SK-N-SH (cell line): Measurements from ENCODE around the gene CIC. TPM values are rescaled to one million over a fixed set of nuclear protein-coding genes. Genes with fewer than 3 reads are reported as not detected.

Experiments used
- CTCF ChIA-PET: fragments of 300-600, 350-600 bp; formaldehyde crosslinking; extraction: SDS; loops from one replicate; lab custom pipeline; 2021; lab: Yijun Ruan, JAX
- POLR2A ChIA-PET: fragments of 350-600 bp; sonication (Branson Sonifier 250); formaldehyde crosslinking; extraction: SDS; loops from one replicate; lab custom pipeline; 2020; ENCODE audit warnings: antibody characterized with exemption, inconsistent platforms; lab: Yijun Ruan, JAX
- DNase-seq: peaks from one replicate; pipeline ENCODE4 v3.0.0; 2012
- H2AFZ ChIP-seq: fragments of 200-600 bp; sonication (generic); 2 replicates; pipeline ENCODE4 v1.8.1; 2016; ENCODE audit warnings: antibody characterized with exemption, mild to moderate bottlenecking, low read depth
- H3F3A ChIP-seq: fragments of 200-600 bp; sonication (generic); replicated peaks from 2 replicates; pipeline ENCODE3; 2016; ENCODE audit warnings: antibody characterized with exemption, mild to moderate bottlenecking; ENCODE audit not compliant: insufficient read depth
- H3K27ac ChIP-seq, 2 experiments: fragments of 200-500 bp in 1 of 2; fragments of 200-600 bp in 1 of 2; sonication (Bioruptor generic) in 1 of 2; sonication (generic), shearing (Covaris generic) in 1 of 2; 2 replicates each; pipeline versions ENCODE4 v1.5.1 to v1.6.1; 2014 to 2016; ENCODE audit warnings: low read depth in 2 of 2, inconsistent platforms in 1 of 2, low read length in 1 of 2, mild to moderate bottlenecking in 1 of 2, mixed read lengths in 1 of 2
- H3K27me3 ChIP-seq: fragments of 200-600 bp; sonication (generic), shearing (Covaris generic); 2 replicates; pipeline ENCODE4 v1.6.1; 2016; ENCODE audit warnings: mixed run types; ENCODE audit not compliant: insufficient read depth
- H3K36me3 ChIP-seq, 2 experiments: fragments of 200-500 bp in 1 of 2; fragments of 200-600 bp in 1 of 2; sonication (Bioruptor generic) in 1 of 2; sonication (generic) in 1 of 2; replicated peaks in 1 of 2; 2 replicates each; pipeline versions ENCODE3 to v1.5.1; 2014 to 2016; ENCODE audit warnings: low read length in 1 of 2, mild to moderate bottlenecking in 1 of 2; ENCODE audit not compliant: insufficient read depth in 2 of 2, control insufficient read depth in 1 of 2
- H3K4me1 ChIP-seq, 2 experiments: fragments of 200-500 bp in 1 of 2; fragments of 200-600 bp in 1 of 2; sonication (Bioruptor generic) in 1 of 2; sonication (generic), shearing (Covaris generic) in 1 of 2; 2 replicates each; pipeline versions ENCODE4 v1.5.1 to v1.6.1; 2014 to 2016; ENCODE audit warnings: low read depth in 1 of 2, low read length in 1 of 2, mixed run types in 1 of 2; ENCODE audit not compliant: insufficient read depth in 2 of 2, control insufficient read depth in 1 of 2
- H3K4me2 ChIP-seq: fragments of 200-600 bp; sonication (generic), shearing (Covaris generic); 2 replicates; pipeline ENCODE4 v1.6.1; 2017; ENCODE audit warnings: mixed run types
- H3K4me3 ChIP-seq, 2 experiments: fragments of 200-500 bp in 1 of 2; fragments of 200-600 bp in 1 of 2; sonication (Bioruptor generic) in 1 of 2; sonication (generic), shearing (Covaris generic) in 1 of 2; 2 replicates each; pipeline versions ENCODE4 v1.5.1 to v1.8.1; 2014 to 2016; ENCODE audit warnings: low read depth in 2 of 2, inconsistent platforms in 1 of 2, low read length in 1 of 2, mild to moderate bottlenecking in 1 of 2, mixed read lengths in 1 of 2, moderate library complexity in 1 of 2
- H3K79me2 ChIP-seq: fragments of 200-600 bp; sonication (generic); 2 replicates; pipeline ENCODE4 v1.8.1; 2017; ENCODE audit warnings: mild to moderate bottlenecking; ENCODE audit not compliant: insufficient read depth
- H3K9ac ChIP-seq: fragments of 200-600 bp; sonication (generic); 2 replicates; pipeline ENCODE4 v1.6.1; 2017; ENCODE audit warnings: mixed run types
- H3K9me2 ChIP-seq: fragments of 200-600 bp; sonication (generic); 2 replicates; pipeline ENCODE4 v1.6.1; 2017; ENCODE audit warnings: mixed run types
- H3K9me3 ChIP-seq: fragments of 200-600 bp; sonication (generic); 2 replicates; pipeline ENCODE4 v1.6.1; 2017; ENCODE audit warnings: mixed run types, mild to moderate bottlenecking, moderate library complexity
- H4K20me1 ChIP-seq: fragments of 200-600 bp; sonication (generic); 2 replicates; pipeline ENCODE4 v1.6.1; 2017; ENCODE audit warnings: mild to moderate bottlenecking, mixed run types; ENCODE audit not compliant: insufficient read depth
- CHD2 ChIP-seq: fragments of 150-350 bp; IDR thresholded peaks from 2 replicates; pipeline ENCODE4 v1.6.1; 2018; ENCODE audit warnings: low read length; ENCODE audit not compliant: partially characterized antibody
- CTCF ChIP-seq: fragments of 200-600 bp; sonication (generic); IDR thresholded peaks from 2 replicates; pipeline ENCODE4 v1.6.1; 2017; ENCODE audit warnings: antibody characterized with exemption, mild to moderate bottlenecking, moderate library complexity
- ELF1 ChIP-seq: IDR thresholded peaks from 2 replicates; pipeline ENCODE4 v1.4.0; 2012
- EP300 ChIP-seq, 2 experiments: IDR thresholded peaks; 2 replicates each; pipeline versions ENCODE4 v1.4.0 to v1.6.1; 2012; ENCODE audit warnings: borderline replicate concordance in 1 of 2, low read depth in 1 of 2, low read length in 1 of 2
- FOSL2 ChIP-seq: IDR thresholded peaks from 2 replicates; pipeline ENCODE4 v1.4.0; 2012; ENCODE audit warnings: low read depth, mild to moderate bottlenecking, moderate library complexity, borderline replicate concordance
- FOXJ3 ChIP-seq: sonication (generic); formaldehyde crosslinking; IDR thresholded peaks from 2 replicates; pipeline ENCODE4 v1.5.1; 2020; ENCODE audit warnings: mild to moderate bottlenecking, missing genetic modification reagents
- GABPA ChIP-seq: IDR thresholded peaks from 2 replicates; pipeline ENCODE4 v1.4.0; 2012; ENCODE audit warnings: low read depth, mild to moderate bottlenecking
- IRF3 ChIP-seq: fragments of 150-350 bp; IDR thresholded peaks from 2 replicates; pipeline ENCODE4 v1.6.1; 2016; ENCODE audit warnings: mild to moderate bottlenecking, low read depth, low read length
- NRF1 ChIP-seq: IDR thresholded peaks from 2 replicates; pipeline ENCODE4 v1.6.1; 2012; ENCODE audit warnings: low read depth, mild to moderate bottlenecking, low read length
- PBX3 ChIP-seq: IDR thresholded peaks from 2 replicates; pipeline ENCODE4; 2012
- POLR2AphosphoS5 ChIP-seq: IDR thresholded peaks from 2 replicates; pipeline ENCODE4 v1.6.1; 2012; ENCODE audit warnings: low read depth, low read length
- RAD21 ChIP-seq: IDR thresholded peaks from 2 replicates; pipeline ENCODE4 v1.6.1; 2012; ENCODE audit warnings: mild to moderate bottlenecking, low read length
- SIN3A ChIP-seq: IDR thresholded peaks from 2 replicates; pipeline ENCODE4 v1.6.1; 2012; ENCODE audit warnings: low read depth, mild to moderate bottlenecking, low read length, moderate library complexity, borderline replicate concordance
- TAF1 ChIP-seq: IDR thresholded peaks from 2 replicates; pipeline ENCODE4 v1.6.1; 2012; ENCODE audit warnings: low read depth, mild to moderate bottlenecking, low read length, moderate library complexity, borderline replicate concordance
- TEAD4 ChIP-seq: IDR thresholded peaks from 2 replicates; pipeline ENCODE4 v1.4.0; 2012; ENCODE audit warnings: mild to moderate bottlenecking, borderline replicate concordance; ENCODE audit not compliant: insufficient read depth
- WGBS: methylation state at CpG from one replicate; pipeline ENCODE4 v1.1.6; 2017; ENCODE audit warnings: low lambda C conversion rate; 5-methylcytosine and 5-hydroxymethylcytosine counted together
- polyA plus RNA-seq, 3 experiments: library from polyadenylated mRNA; depleted of rRNA; stranded (reverse); fragments of >200 nt; gene quantifications; 2 replicates each; pipeline ENCODE4 v1.2.3, GENCODE V29; 2012
- TF ChIP-seq, protein P1 (sequence below): IDR thresholded peaks from 2 replicates; pipeline ENCODE4 v1.4.0; 2012; ENCODE audit warnings: low read depth, borderline replicate concordance
- TF ChIP-seq, protein P2 (sequence below): IDR thresholded peaks from 2 replicates; pipeline ENCODE4 v1.4.0; 2012; ENCODE audit warnings: low read depth

Gene CIC
- polyA plus RNA-seq, 1 of the 3 experiments (the other 2 are of a cell fraction) = 16.9 TPM

- Histone ChIP-seq H3K79me2 (peaks cover 47% of the 10 kb centered on the region), H3K4me3 (peak overlapping the region; percentile 88 to 95), H4K20me1 (peaks cover 24% of the 10 kb centered on the region), H3K4me1 (peaks cover 33 to 47% of the 10 kb centered on the region in 2 experiments), H3K27ac (peak overlapping the region in 1 of 2 experiments; percentile 95; a peak in 3 of 4 replicates), H3K9me2 (no peaks in the 10 kb centered on the region), H3K36me3 (peaks cover 17 to 39% of the 10 kb centered on the region in 2 experiments), H3F3A (peaks cover 23% of the 10 kb centered on the region), H3K9ac (peak overlapping the region; percentile 77; the same call in 1 of the 2 replicates), H2AFZ (no peak overlapping the region)
- WGBS = 54% methylated on average over 4 of the region's 5 CpGs
- POLR2A ChIA-PET = no interaction called here
- TF ChIP-seq NRF1 (no peak), CTCF (no peak), GABPA (no peak), RAD21 (no peak), FOXJ3 (CRISPR knock-in tag) (no peak), PBX3 (no peak), TEAD4 (no peak), TAF1 (no peak), FOSL2 (no peak), EP300 (IDR thresholded peaks at IDR 0.05; ENCODE audit: borderline replicate concordance in 1 of 2, low read depth in 1 of 2, low read length in 1 of 2) (no peak), SIN3A (no peak), IRF3 (no peak), ELF1 (no peak), POLR2AphosphoS5 (no peak), CHD2 (no peak)
- TF ChIP-seq, protein P1, sequence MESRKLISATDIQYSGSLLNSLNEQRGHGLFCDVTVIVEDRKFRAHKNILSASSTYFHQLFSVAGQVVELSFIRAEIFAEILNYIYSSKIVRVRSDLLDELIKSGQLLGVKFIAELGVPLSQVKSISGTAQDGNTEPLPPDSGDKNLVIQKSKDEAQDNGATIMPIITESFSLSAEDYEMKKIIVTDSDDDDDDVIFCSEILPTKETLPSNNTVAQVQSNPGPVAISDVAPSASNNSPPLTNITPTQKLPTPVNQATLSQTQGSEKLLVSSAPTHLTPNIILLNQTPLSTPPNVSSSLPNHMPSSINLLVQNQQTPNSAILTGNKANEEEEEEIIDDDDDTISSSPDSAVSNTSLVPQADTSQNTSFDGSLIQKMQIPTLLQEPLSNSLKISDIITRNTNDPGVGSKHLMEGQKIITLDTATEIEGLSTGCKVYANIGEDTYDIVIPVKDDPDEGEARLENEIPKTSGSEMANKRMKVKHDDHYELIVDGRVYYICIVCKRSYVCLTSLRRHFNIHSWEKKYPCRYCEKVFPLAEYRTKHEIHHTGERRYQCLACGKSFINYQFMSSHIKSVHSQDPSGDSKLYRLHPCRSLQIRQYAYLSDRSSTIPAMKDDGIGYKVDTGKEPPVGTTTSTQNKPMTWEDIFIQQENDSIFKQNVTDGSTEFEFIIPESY = no peak
- TF ChIP-seq, protein P2, sequence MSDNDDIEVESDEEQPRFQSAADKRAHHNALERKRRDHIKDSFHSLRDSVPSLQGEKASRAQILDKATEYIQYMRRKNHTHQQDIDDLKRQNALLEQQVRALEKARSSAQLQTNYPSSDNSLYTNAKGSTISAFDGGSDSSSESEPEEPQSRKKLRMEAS = no peak
- TF ChIP-seq, all 33 proteins: peak for 0
- Histone ChIP-seq H3K27me3 (no peaks in the 10 kb centered on the region), H3K9me3 (no peaks in the 10 kb centered on the region), H3K4me2 (peak overlapping the region; percentile 99)
- CTCF ChIA-PET = interaction anchor here (0.6 to 1.8 kb wide), 6 partner anchors 10 to 177 kb away, joined by 3 to 9 read pairs (median 3); no protein-coding TSS in a partner anchor
- DNase-seq = no peak
Measured at GRCh38 chr19:42285541-42285941, 16.5 kb downstream of the CIC start.
